HG03342 (cell line): Measurements from ENCODE around the gene ODAPH.
"Not testable (repeated sequence)": the region's sequence is repeated elsewhere in the genome, so short reads cannot be mapped to it uniquely, and the experiment has no call there.

Source experiments
- ATAC-seq: cut with Tn5 transposase; IDR thresholded peaks from one replicate; pipeline ENCODE4 v1.9.1; 2021; ENCODE audit warnings: mild to moderate bottlenecking, moderate library complexity; ENCODE audit not compliant: unreplicated experiment

Gene ODAPH

GRCh38 chr4:75544220-75544619, 11.6 kb upstream of the ODAPH start:
- not testable (repeated sequence) for ATAC-seq

- ATAC-seq = no peak
Measured at GRCh38 chr4:75544870-75545269, 11.0 kb upstream of the ODAPH start.

GRCh38 chr4:75545526-75545925, 10.3 kb upstream of the ODAPH start:
- ATAC-seq = no peak

- no peak for ATAC-seq
Measured at GRCh38 chr4:75547647-75548387, 8.0 kb upstream of the ODAPH start.

- ATAC-seq = no peak
Measured at GRCh38 chr4:75549019-75549418, 6.8 kb upstream of the ODAPH start.

- ATAC-seq = no peak
Measured at GRCh38 chr4:75552452-75552851, 3.4 kb upstream of the ODAPH start.

- ATAC-seq = no peak
Measured at GRCh38 chr4:75557696-75558095, 1.8 kb downstream of the ODAPH start.

GRCh38 chr4:75561789-75562188, 5.9 kb downstream of the ODAPH start:
- no peak for ATAC-seq

GRCh38 chr4:75564023-75564422, 8.2 kb downstream of the ODAPH start:
- ATAC-seq = no peak

- ATAC-seq = no peak
Measured at GRCh38 chr4:75565481-75565880, 9.6 kb downstream of the ODAPH start.

- ATAC-seq = no peak
Measured at GRCh38 chr4:75566911-75567310, 11.0 kb downstream of the ODAPH start.

- no peak for ATAC-seq
Measured at GRCh38 chr4:75567725-75568124, 11.9 kb downstream of the ODAPH start.

- ATAC-seq = no peak
Measured at GRCh38 chr4:75584067-75584466, 28.2 kb downstream of the ODAPH start.

GRCh38 chr4:75593393-75593792, 37.5 kb downstream of the ODAPH start:
- ATAC-seq = no peak

GRCh38 chr4:75596061-75596460, 40.2 kb downstream of the ODAPH start:
- ATAC-seq = no peak

- no peak for ATAC-seq
Measured at GRCh38 chr4:75598390-75598789, 42.5 kb downstream of the ODAPH start.

- no peak for ATAC-seq
Measured at GRCh38 chr4:75599647-75600046, 43.8 kb downstream of the ODAPH start.

- ATAC-seq = no peak
Measured at GRCh38 chr4:75605928-75606327, 50.1 kb downstream of the ODAPH start.

- no peak for ATAC-seq
Measured at GRCh38 chr4:75612306-75612705, 56.4 kb downstream of the ODAPH start.
